ENCODE results near the gene ACTL8.

ACTL8 gene

GRCh38 chr1:17736625-17737024 lies 18.5 kb upstream of the ACTL8 start:
- H4K5ac ChIP-seq (ENCODE audit: low read length) = no peak overlapping the region
- H3K79me1 ChIP-seq (ENCODE audit: low read length) = no peaks in the 10 kb centered on the region
- no peak overlapping the region for H3K18ac ChIP-seq (ENCODE audit: low read length)
- no peak overlapping the region for H2AK5ac ChIP-seq (ENCODE audit: low read length)
- WGBS (ENCODE audit: extremely low coverage, insufficient coverage, low lambda C conversion rate) = no CpG with 5 or more reads among the region's 6 CpGs
- no peaks in the 10 kb centered on the region for H3K79me2 ChIP-seq (ENCODE audit: control insufficient read depth, insufficient read depth, low read length)
- H3K27me3 ChIP-seq (ENCODE audit: insufficient read depth, low read length, poor library complexity) = no peaks in the 10 kb centered on the region
- no peak overlapping the region for H3K4ac ChIP-seq (ENCODE audit: low read depth, low read length)
- H2BK5ac ChIP-seq (ENCODE audit: low read length) = no peak overlapping the region
- no peak overlapping the region for H4K8ac ChIP-seq (ENCODE audit: low read depth, low read length)
- H3K9ac ChIP-seq (ENCODE audit: low read length) = no peak overlapping the region
- H3K4me3 ChIP-seq (ENCODE audit: low read length) = no peak overlapping the region
- no peak overlapping the region for H3K56ac ChIP-seq (ENCODE audit: low read length)
- no peak overlapping the region for H3K23ac ChIP-seq (ENCODE audit: low read length)
- no peak overlapping the region for H2BK120ac ChIP-seq (ENCODE audit: low read depth, low read length)
- no peak for DNase-seq
- no peak overlapping the region for H3K27ac ChIP-seq (ENCODE audit: low read depth, low read length)
- no peaks in the 10 kb centered on the region for H3K36me3 ChIP-seq (ENCODE audit: control insufficient read depth, insufficient read depth, low read length)
- no peaks in the 10 kb centered on the region for H3K4me1 ChIP-seq (ENCODE audit: control insufficient read depth, low read depth, low read length)
- no peak overlapping the region for H3K4me2 ChIP-seq (ENCODE audit: low read length)
- H2BK15ac ChIP-seq (replicated peaks; ENCODE audit: low read depth) = no peak overlapping the region

- no peaks in the 10 kb centered on the region for H3K4me1 ChIP-seq (ENCODE audit: control insufficient read depth, low read depth, low read length)
- no peak overlapping the region for H3K56ac ChIP-seq (ENCODE audit: low read length)
- H3K4ac ChIP-seq (ENCODE audit: low read depth, low read length) = no peak overlapping the region
- no peak overlapping the region for H3K23ac ChIP-seq (ENCODE audit: low read length)
- no peak overlapping the region for H2BK120ac ChIP-seq (ENCODE audit: low read depth, low read length)
- H3K27ac ChIP-seq (ENCODE audit: low read depth, low read length) = no peak overlapping the region
- no peak overlapping the region for H3K18ac ChIP-seq (ENCODE audit: low read length)
- H2AK5ac ChIP-seq (ENCODE audit: low read length) = no peak overlapping the region
- no peaks in the 10 kb centered on the region for H3K79me2 ChIP-seq (ENCODE audit: control insufficient read depth, insufficient read depth, low read length)
- H4K5ac ChIP-seq (ENCODE audit: low read length) = no peak overlapping the region
- H2BK15ac ChIP-seq (replicated peaks; ENCODE audit: low read depth) = no peak overlapping the region
- no peaks in the 10 kb centered on the region for H3K27me3 ChIP-seq (ENCODE audit: insufficient read depth, low read length, poor library complexity)
- no peak overlapping the region for H4K8ac ChIP-seq (ENCODE audit: low read depth, low read length)
- no peak overlapping the region for H3K9ac ChIP-seq (ENCODE audit: low read length)
- no peaks in the 10 kb centered on the region for H3K79me1 ChIP-seq (ENCODE audit: low read length)
- peak; percentile 61 for DNase-seq
- H3K36me3 ChIP-seq (ENCODE audit: control insufficient read depth, insufficient read depth, low read length) = no peaks in the 10 kb centered on the region
- H2BK5ac ChIP-seq (ENCODE audit: low read length) = no peak overlapping the region
- no peak overlapping the region for H3K4me2 ChIP-seq (ENCODE audit: low read length)
- H3K4me3 ChIP-seq (ENCODE audit: low read length) = no peak overlapping the region
Measured at GRCh38 chr1:17739050-17739449, 16.1 kb upstream of the ACTL8 start.

GRCh38 chr1:17741052-17741451 lies 14.1 kb upstream of the ACTL8 start:
- Histone ChIP-seq H3K79me1 (ENCODE audit: low read length) (no peaks in the 10 kb centered on the region), H2BK15ac (replicated peaks; ENCODE audit: low read depth) (no peak overlapping the region), H2BK120ac (ENCODE audit: low read depth, low read length) (no peak overlapping the region), H3K4me3 (ENCODE audit: low read length) (no peak overlapping the region), H3K4ac (ENCODE audit: low read depth, low read length) (no peak overlapping the region), H2AK5ac (ENCODE audit: low read length) (no peak overlapping the region), H3K4me1 (ENCODE audit: control insufficient read depth, low read depth, low read length) (no peaks in the 10 kb centered on the region), H4K8ac (ENCODE audit: low read depth, low read length) (no peak overlapping the region), H3K36me3 (ENCODE audit: control insufficient read depth, insufficient read depth, low read length) (no peaks in the 10 kb centered on the region), H3K9ac (ENCODE audit: low read length) (no peak overlapping the region), H3K56ac (ENCODE audit: low read length) (no peak overlapping the region), H3K4me2 (ENCODE audit: low read length) (no peak overlapping the region), H3K27ac (ENCODE audit: low read depth, low read length) (no peak overlapping the region), H4K5ac (ENCODE audit: low read length) (no peak overlapping the region), H3K79me2 (ENCODE audit: control insufficient read depth, insufficient read depth, low read length) (no peaks in the 10 kb centered on the region), H3K23ac (ENCODE audit: low read length) (no peak overlapping the region), H2BK5ac (ENCODE audit: low read length) (no peak overlapping the region), H3K18ac (ENCODE audit: low read length) (no peak overlapping the region), H3K27me3 (ENCODE audit: insufficient read depth, low read length, poor library complexity) (no peaks in the 10 kb centered on the region)
- WGBS (ENCODE audit: extremely low coverage, insufficient coverage, low lambda C conversion rate) = no CpG with 5 or more reads among the region's 5 CpGs
- no peak for DNase-seq

GRCh38 chr1:17742583-17742982 lies 12.6 kb upstream of the ACTL8 start:
- Histone ChIP-seq H3K56ac (ENCODE audit: low read length) (no peak overlapping the region), H2BK5ac (ENCODE audit: low read length) (no peak overlapping the region), H3K79me2 (ENCODE audit: control insufficient read depth, insufficient read depth, low read length) (no peaks in the 10 kb centered on the region), H2AK5ac (ENCODE audit: low read length) (no peak overlapping the region), H3K23ac (ENCODE audit: low read length) (no peak overlapping the region), H2BK15ac (replicated peaks; ENCODE audit: low read depth) (no peak overlapping the region), H3K79me1 (ENCODE audit: low read length) (no peaks in the 10 kb centered on the region), H3K9ac (ENCODE audit: low read length) (no peak overlapping the region), H3K27me3 (ENCODE audit: insufficient read depth, low read length, poor library complexity) (no peaks in the 10 kb centered on the region), H3K27ac (ENCODE audit: low read depth, low read length) (no peak overlapping the region), H3K4me2 (ENCODE audit: low read length) (no peak overlapping the region), H3K4ac (ENCODE audit: low read depth, low read length) (no peak overlapping the region), H4K8ac (ENCODE audit: low read depth, low read length) (no peak overlapping the region), H3K4me3 (ENCODE audit: low read length) (no peak overlapping the region), H3K4me1 (ENCODE audit: control insufficient read depth, low read depth, low read length) (no peaks in the 10 kb centered on the region), H3K36me3 (ENCODE audit: control insufficient read depth, insufficient read depth, low read length) (no peaks in the 10 kb centered on the region), H3K18ac (ENCODE audit: low read length) (no peak overlapping the region), H4K5ac (ENCODE audit: low read length) (no peak overlapping the region), H2BK120ac (ENCODE audit: low read depth, low read length) (no peak overlapping the region)
- WGBS (ENCODE audit: extremely low coverage, insufficient coverage, low lambda C conversion rate) = no CpG with 5 or more reads among the region's 5 CpGs
- DNase-seq = no peak

GRCh38 chr1:17743008-17743647 lies 12.0 kb upstream of the ACTL8 start:
- H3K79me1 ChIP-seq (ENCODE audit: low read length) = no peaks in the 10 kb centered on the region
- WGBS (ENCODE audit: extremely low coverage, insufficient coverage, low lambda C conversion rate) = no CpG with 5 or more reads among the region's 11 CpGs

GRCh38 chr1:17743925-17744324 lies 11.2 kb upstream of the ACTL8 start:
- Histone ChIP-seq H3K79me2 (ENCODE audit: control insufficient read depth, insufficient read depth, low read length) (no peaks in the 10 kb centered on the region), H3K23ac (ENCODE audit: low read length) (no peak overlapping the region), H4K8ac (ENCODE audit: low read depth, low read length) (no peak overlapping the region), H3K4ac (ENCODE audit: low read depth, low read length) (no peak overlapping the region), H3K36me3 (ENCODE audit: control insufficient read depth, insufficient read depth, low read length) (no peaks in the 10 kb centered on the region), H3K79me1 (ENCODE audit: low read length) (no peaks in the 10 kb centered on the region), H3K18ac (ENCODE audit: low read length) (no peak overlapping the region), H2BK15ac (replicated peaks; ENCODE audit: low read depth) (no peak overlapping the region), H3K27me3 (ENCODE audit: insufficient read depth, low read length, poor library complexity) (no peaks in the 10 kb centered on the region), H3K4me1 (ENCODE audit: control insufficient read depth, low read depth, low read length) (no peaks in the 10 kb centered on the region), H2BK120ac (ENCODE audit: low read depth, low read length) (no peak overlapping the region), H4K5ac (ENCODE audit: low read length) (no peak overlapping the region), H2BK5ac (ENCODE audit: low read length) (no peak overlapping the region), H3K4me2 (ENCODE audit: low read length) (no peak overlapping the region), H3K56ac (ENCODE audit: low read length) (no peak overlapping the region), H3K27ac (ENCODE audit: low read depth, low read length) (no peak overlapping the region), H2AK5ac (ENCODE audit: low read length) (no peak overlapping the region), H3K9ac (ENCODE audit: low read length) (no peak overlapping the region), H3K4me3 (ENCODE audit: low read length) (no peak overlapping the region)
- no CpG with 5 or more reads among the region's 3 CpGs for WGBS (ENCODE audit: extremely low coverage, insufficient coverage, low lambda C conversion rate)
- no peak for DNase-seq

More at GRCh38 chr1:17743008-17743647, 12.0 kb upstream of the ACTL8 start:
- Histone ChIP-seq H3K9ac (ENCODE audit: low read length) (no peak overlapping the region), H3K4me2 (ENCODE audit: low read length) (no peak overlapping the region), H4K8ac (ENCODE audit: low read depth, low read length) (no peak overlapping the region), H3K18ac (ENCODE audit: low read length) (no peak overlapping the region), H2BK120ac (ENCODE audit: low read depth, low read length) (no peak overlapping the region), H3K4me1 (ENCODE audit: control insufficient read depth, low read depth, low read length) (no peaks in the 10 kb centered on the region), H3K4ac (ENCODE audit: low read depth, low read length) (no peak overlapping the region), H3K79me2 (ENCODE audit: control insufficient read depth, insufficient read depth, low read length) (no peaks in the 10 kb centered on the region), H4K5ac (ENCODE audit: low read length) (no peak overlapping the region), H2BK5ac (ENCODE audit: low read length) (no peak overlapping the region), H2BK15ac (replicated peaks; ENCODE audit: low read depth) (no peak overlapping the region), H3K27me3 (ENCODE audit: insufficient read depth, low read length, poor library complexity) (no peaks in the 10 kb centered on the region), H3K4me3 (ENCODE audit: low read length) (no peak overlapping the region), H3K23ac (ENCODE audit: low read length) (no peak overlapping the region), H3K36me3 (ENCODE audit: control insufficient read depth, insufficient read depth, low read length) (no peaks in the 10 kb centered on the region), H2AK5ac (ENCODE audit: low read length) (no peak overlapping the region), H3K56ac (ENCODE audit: low read length) (no peak overlapping the region), H3K27ac (ENCODE audit: low read depth, low read length) (no peak overlapping the region)
- DNase-seq = no peak
